ENCODE data around the gene GSTM3. TPM values are rescaled to one million over a fixed set of nuclear protein-coding genes. Genes with fewer than 3 reads are reported as not detected.

The GSTM3 gene
- total RNA-seq, 1 donor from 2014 or later = 59.2 TPM

DNA sequence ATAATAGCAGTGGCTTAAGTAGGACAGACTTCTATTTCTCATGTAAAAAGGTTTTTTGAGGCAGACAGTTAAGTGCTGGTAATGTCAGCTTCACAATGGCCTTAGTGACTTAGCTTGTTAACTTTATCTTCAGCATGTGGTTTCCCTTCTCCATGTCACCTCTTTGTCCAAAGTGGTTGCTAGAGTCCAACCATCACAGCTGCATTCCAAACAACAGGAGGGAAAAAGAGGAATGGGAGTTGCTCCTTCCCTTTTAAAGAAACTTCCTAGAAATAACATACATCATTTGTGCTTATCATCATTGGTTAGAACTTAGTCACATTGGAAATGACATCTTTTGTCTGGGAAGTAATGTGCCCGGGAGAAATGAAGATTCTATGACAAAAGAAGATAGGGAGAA lies 18.9 kb downstream of the GSTM3 start:
- no peaks in the 10 kb centered on the region for H3K9me3 ChIP-seq
- H3K4me1 ChIP-seq = no peaks in the 10 kb centered on the region
- TF ChIP-seq, protein P1, sequence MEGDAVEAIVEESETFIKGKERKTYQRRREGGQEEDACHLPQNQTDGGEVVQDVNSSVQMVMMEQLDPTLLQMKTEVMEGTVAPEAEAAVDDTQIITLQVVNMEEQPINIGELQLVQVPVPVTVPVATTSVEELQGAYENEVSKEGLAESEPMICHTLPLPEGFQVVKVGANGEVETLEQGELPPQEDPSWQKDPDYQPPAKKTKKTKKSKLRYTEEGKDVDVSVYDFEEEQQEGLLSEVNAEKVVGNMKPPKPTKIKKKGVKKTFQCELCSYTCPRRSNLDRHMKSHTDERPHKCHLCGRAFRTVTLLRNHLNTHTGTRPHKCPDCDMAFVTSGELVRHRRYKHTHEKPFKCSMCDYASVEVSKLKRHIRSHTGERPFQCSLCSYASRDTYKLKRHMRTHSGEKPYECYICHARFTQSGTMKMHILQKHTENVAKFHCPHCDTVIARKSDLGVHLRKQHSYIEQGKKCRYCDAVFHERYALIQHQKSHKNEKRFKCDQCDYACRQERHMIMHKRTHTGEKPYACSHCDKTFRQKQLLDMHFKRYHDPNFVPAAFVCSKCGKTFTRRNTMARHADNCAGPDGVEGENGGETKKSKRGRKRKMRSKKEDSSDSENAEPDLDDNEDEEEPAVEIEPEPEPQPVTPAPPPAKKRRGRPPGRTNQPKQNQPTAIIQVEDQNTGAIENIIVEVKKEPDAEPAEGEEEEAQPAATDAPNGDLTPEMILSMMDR (IDR thresholded peaks at IDR 0.05) = no peak
- no peaks in the 10 kb centered on the region for H3K36me3 ChIP-seq
- H3K4me3 ChIP-seq = no peak overlapping the region
- H3K27ac ChIP-seq = no peak overlapping the region
- DNase-seq (ENCODE audit: low spot score in 2 of 2) = no peak
- intact Hi-C loops (cut with DNase I) = no loop called here
- H3K27me3 ChIP-seq = no peaks in the 10 kb centered on the region

DNA sequence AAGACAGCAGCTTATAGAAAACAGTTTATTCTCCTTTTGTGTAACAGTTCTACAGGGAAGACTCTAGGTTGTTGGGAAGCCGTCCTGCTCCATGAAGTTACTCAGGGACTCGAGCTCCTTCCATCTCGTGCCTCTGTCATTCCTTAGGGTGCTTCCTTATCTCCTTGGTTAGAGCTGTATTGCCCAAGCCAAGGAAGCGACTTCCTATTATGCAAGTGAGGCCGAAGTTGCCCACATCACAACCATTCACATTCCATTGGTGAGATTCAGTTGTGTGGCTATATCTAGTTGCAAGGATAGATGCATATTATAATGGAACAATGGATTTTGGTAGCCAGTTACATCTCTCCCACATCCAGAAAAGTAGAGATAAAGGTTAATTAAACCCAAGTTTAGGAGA lies 19.8 kb downstream of the GSTM3 start:
- intact Hi-C loops (cut with DNase I) = no loop called here
- Histone ChIP-seq H3K27me3 (no peaks in the 10 kb centered on the region), H3K4me3 (no peak overlapping the region), H3K9me3 (no peaks in the 10 kb centered on the region), H3K4me1 (no peaks in the 10 kb centered on the region), H3K27ac (no peak overlapping the region), H3K36me3 (no peaks in the 10 kb centered on the region)
- TF ChIP-seq, protein P1 (IDR thresholded peaks at IDR 0.05) = no peak
- DNase-seq (ENCODE audit: low spot score in 2 of 2) = no peak

DNA sequence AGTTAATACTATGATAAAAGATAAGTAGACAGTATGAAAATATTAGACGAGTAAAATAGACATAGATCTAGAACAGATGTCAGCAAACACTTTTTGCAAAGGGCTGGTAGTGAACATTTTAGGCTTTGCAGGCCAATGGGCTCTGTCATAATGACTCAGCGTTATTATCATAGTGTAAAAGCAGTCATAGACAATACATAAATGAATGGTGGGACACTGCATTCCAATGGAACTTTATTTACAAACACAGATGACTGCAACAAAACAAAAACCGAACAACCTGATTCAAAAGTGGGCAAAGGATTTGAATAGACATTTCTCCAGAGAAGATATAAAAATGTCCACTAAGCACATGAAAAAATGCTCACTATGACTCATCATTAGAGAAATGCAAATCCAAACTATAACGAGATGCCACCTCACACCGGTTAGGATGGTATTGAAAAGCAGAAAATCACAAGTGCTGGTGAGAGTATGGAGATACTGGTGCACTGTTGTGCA lies 21.5 kb downstream of the GSTM3 start:
- Histone ChIP-seq H3K36me3 (no peaks in the 10 kb centered on the region), H3K9me3 (no peaks in the 10 kb centered on the region), H3K4me3 (no peak overlapping the region), H3K4me1 (no peaks in the 10 kb centered on the region), H3K27ac (no peak overlapping the region), H3K27me3 (no peaks in the 10 kb centered on the region)
- intact Hi-C loops (cut with DNase I) = loop anchor here (5.0 kb wide), 1 partner anchor 33 kb away; no protein-coding TSS in a partner anchor
- DNase-seq (ENCODE audit: low spot score in 2 of 2) = no peak
- TF ChIP-seq, protein P1 (IDR thresholded peaks at IDR 0.05) = no peak

DNA sequence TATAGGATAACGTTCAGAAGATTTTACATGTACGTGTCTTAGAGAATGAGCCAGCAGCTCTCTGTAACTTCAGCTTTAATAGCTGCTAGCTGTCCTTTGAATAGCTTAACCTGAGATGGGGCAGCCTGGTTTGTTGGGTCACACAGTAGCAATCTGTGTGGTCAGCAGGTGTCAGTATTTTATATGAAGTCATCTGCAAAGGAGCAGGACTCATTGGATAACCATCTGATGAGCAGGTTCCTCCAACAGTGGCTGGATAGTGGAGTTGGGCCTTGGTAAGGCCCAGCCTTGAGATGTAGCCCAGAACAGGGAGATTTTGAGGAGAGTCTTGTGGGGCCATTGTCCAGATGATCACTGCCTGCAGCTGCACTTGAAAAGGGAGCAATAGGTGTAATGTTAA lies 22.3 kb downstream of the GSTM3 start:
- no peak overlapping the region for H3K4me3 ChIP-seq
- H3K27me3 ChIP-seq = no peaks in the 10 kb centered on the region
- TF ChIP-seq, protein P1 (IDR thresholded peaks at IDR 0.05) = no peak
- no peak for DNase-seq (ENCODE audit: low spot score in 2 of 2)
- no peaks in the 10 kb centered on the region for H3K36me3 ChIP-seq
- H3K27ac ChIP-seq = no peak overlapping the region
- H3K9me3 ChIP-seq = no peaks in the 10 kb centered on the region
- no peaks in the 10 kb centered on the region for H3K4me1 ChIP-seq
- intact Hi-C loops (cut with DNase I) = loop anchor here (5.0 kb wide), 1 partner anchor 34 kb away; no protein-coding TSS in a partner anchor

DNA sequence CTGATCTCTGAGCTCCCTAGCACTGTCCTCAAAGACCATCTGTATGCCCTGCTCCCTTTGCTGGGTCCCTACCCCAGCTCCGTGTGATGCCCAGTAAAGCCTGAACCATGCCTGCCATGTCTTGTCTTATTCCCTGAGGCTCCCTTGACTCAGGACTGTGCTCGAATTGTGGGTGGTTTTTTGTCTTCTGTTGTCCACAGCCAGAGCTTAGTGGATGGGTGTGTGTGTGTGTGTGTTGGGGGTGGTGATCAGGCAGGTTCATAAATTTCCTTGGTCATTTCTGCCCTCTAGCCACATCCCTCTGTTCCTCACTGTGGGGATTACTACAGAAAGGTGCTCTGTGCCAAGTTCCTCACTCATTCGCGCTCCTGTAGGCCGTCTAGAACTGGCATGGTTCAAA lies 23.1 kb downstream of the GSTM3 start:
- Histone ChIP-seq H3K27me3 (no peaks in the 10 kb centered on the region), H3K9me3 (no peaks in the 10 kb centered on the region), H3K36me3 (no peaks in the 10 kb centered on the region), H3K27ac (no peak overlapping the region), H3K4me1 (no peaks in the 10 kb centered on the region), H3K4me3 (no peak overlapping the region)
- intact Hi-C loops (cut with DNase I) = loop anchor here (5.0 kb wide), 1 partner anchor 35 kb away; no protein-coding TSS in a partner anchor
- TF ChIP-seq, protein P1 (IDR thresholded peaks at IDR 0.05) = no peak
- DNase-seq (ENCODE audit: low spot score in 2 of 2) = no peak

All from ascending aorta (tissue), 2 donors.